ENCODE data around the gene POLR3A. TPM values are rescaled to one million over a fixed set of nuclear protein-coding genes. Genes with fewer than 3 reads are reported as not detected.

POLR3A gene
- polyA plus RNA-seq, 1 of the 3 experiments (the other 2 are of a cell fraction) = 10.8 TPM

DNA sequence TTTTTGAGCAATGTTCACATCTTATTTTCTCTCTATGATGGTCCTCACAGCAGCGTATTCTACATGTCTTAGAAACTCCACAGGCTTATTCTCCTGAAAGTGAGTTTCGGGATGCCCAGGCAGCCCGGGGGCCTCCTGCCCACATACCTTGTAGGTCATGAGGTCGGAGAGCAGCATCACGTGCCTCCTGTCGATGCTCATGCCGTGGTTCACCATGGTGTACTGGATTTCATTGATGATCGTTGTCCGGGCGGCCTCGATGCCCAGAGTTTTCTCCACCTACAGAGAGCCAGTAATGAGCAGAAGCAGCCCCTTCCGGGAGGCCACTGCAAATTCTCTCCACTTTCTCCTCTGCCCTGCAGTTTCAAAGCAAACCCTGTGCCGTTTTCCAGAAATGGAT is 48.0 kb downstream of the POLR3A start:
- no peak overlapping the region for H2AFZ ChIP-seq (ENCODE audit: low read depth)
- H4K20me1 ChIP-seq (ENCODE audit: insufficient read depth) = no peaks in the 10 kb centered on the region
- no peaks in the 10 kb centered on the region for H3K79me2 ChIP-seq (ENCODE audit: insufficient read depth)
- no peak for DNase-seq
- no peaks in the 10 kb centered on the region for H3K27me3 ChIP-seq (ENCODE audit: insufficient read depth)
- H3K36me3 ChIP-seq (replicated peaks in 1 of 2; ENCODE audit: control insufficient read depth in 1 of 2, insufficient read depth in 2 of 2, low read length in 1 of 2) = peaks cover 75 to 81% of the 10 kb centered on the region in 2 experiments
- no peak overlapping the region for H3K27ac ChIP-seq (ENCODE audit: low read depth in 2 of 2, low read length in 1 of 2)
- H3F3A ChIP-seq (replicated peaks; ENCODE audit: insufficient read depth) = peaks cover 27% of the 10 kb centered on the region
- no peak overlapping the region for H3K9ac ChIP-seq
- CTCF ChIA-PET = no interaction called here
- H3K9me2 ChIP-seq = no peaks in the 10 kb centered on the region
- no peak overlapping the region for H3K4me3 ChIP-seq (ENCODE audit: low read depth in 2 of 2, low read length in 1 of 2)
- H3K4me2 ChIP-seq = no peak overlapping the region
- 98% methylated on average over 13 of the region's 13 CpGs for WGBS (ENCODE audit: low lambda C conversion rate)
- POLR2A ChIA-PET = no interaction called here
- TF ChIP-seq, protein P1, sequence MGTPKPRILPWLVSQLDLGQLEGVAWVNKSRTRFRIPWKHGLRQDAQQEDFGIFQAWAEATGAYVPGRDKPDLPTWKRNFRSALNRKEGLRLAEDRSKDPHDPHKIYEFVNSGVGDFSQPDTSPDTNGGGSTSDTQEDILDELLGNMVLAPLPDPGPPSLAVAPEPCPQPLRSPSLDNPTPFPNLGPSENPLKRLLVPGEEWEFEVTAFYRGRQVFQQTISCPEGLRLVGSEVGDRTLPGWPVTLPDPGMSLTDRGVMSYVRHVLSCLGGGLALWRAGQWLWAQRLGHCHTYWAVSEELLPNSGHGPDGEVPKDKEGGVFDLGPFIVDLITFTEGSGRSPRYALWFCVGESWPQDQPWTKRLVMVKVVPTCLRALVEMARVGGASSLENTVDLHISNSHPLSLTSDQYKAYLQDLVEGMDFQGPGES (IDR thresholded peaks at IDR 0.05; ENCODE audit: low read depth, low read length) = no peak
- no peak for TF ChIP-seq TEAD4 (IDR thresholded peaks at IDR 0.05; ENCODE audit: borderline replicate concordance, insufficient read depth)
- no peak for TF ChIP-seq TAF1 (IDR thresholded peaks at IDR 0.05; ENCODE audit: borderline replicate concordance, low read depth, low read length)
- TF ChIP-seq POLR2AphosphoS5 (IDR thresholded peaks at IDR 0.05; ENCODE audit: low read depth, low read length) = no peak
- no peak for TF ChIP-seq RAD21 (IDR thresholded peaks at IDR 0.05; ENCODE audit: low read length)
- no peak for TF ChIP-seq FOSL2 (IDR thresholded peaks at IDR 0.05; ENCODE audit: borderline replicate concordance, low read depth)
- H3K4me1 ChIP-seq (ENCODE audit: control insufficient read depth in 1 of 2, insufficient read depth in 2 of 2, low read depth in 1 of 2, low read length in 1 of 2) = peaks cover 19 to 28% of the 10 kb centered on the region in 2 experiments; a peak in 3 of 4 replicates
- H3K9me3 ChIP-seq = no peaks in the 10 kb centered on the region

DNA sequence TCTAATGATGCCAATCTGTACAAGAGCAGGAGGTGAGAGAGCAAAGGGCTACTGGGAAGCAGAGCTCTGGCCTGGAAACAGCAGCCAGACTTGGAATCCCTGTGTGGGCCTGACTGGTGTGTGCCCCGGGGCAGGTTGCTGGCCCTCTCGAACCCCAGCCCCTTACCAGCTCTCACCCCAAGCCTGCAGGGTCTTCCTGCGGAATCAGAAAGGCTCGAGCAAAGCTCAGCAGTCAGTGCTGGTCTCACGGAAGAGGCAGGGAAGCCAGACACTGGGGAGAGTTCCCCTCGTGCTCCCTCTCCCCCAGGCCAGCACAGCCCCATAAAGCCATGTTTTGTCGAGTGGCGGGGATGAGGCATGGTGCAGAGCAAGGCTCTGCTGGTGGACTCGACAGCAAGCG is 50.1 kb downstream of the POLR3A start:
- Histone ChIP-seq H4K20me1 (ENCODE audit: insufficient read depth) (no peaks in the 10 kb centered on the region), H3K9ac (no peak overlapping the region), H3K4me3 (ENCODE audit: low read depth in 2 of 2, low read length in 1 of 2) (no peak overlapping the region), H3F3A (replicated peaks; ENCODE audit: insufficient read depth) (peaks cover 17% of the 10 kb centered on the region), H3K36me3 (replicated peaks in 1 of 2; ENCODE audit: control insufficient read depth in 1 of 2, insufficient read depth in 2 of 2, low read length in 1 of 2) (peaks cover 60 to 72% of the 10 kb centered on the region in 2 experiments), H3K27ac (ENCODE audit: low read depth in 2 of 2, low read length in 1 of 2) (no peak overlapping the region), H2AFZ (ENCODE audit: low read depth) (no peak overlapping the region), H3K4me2 (no peak overlapping the region), H3K9me2 (no peaks in the 10 kb centered on the region), H3K27me3 (ENCODE audit: insufficient read depth) (no peaks in the 10 kb centered on the region), H3K9me3 (no peaks in the 10 kb centered on the region), H3K4me1 (ENCODE audit: control insufficient read depth in 1 of 2, insufficient read depth in 2 of 2, low read depth in 1 of 2, low read length in 1 of 2) (peaks cover 11 to 18% of the 10 kb centered on the region in 2 experiments; a peak in 3 of 4 replicates), H3K79me2 (ENCODE audit: insufficient read depth) (no peaks in the 10 kb centered on the region)
- no peak for DNase-seq
- CTCF ChIA-PET = no interaction called here
- WGBS (ENCODE audit: low lambda C conversion rate) = 73% methylated on average over 2 of the region's 10 CpGs
- POLR2A ChIA-PET = no interaction called here
- TF ChIP-seq YY1 (IDR thresholded peaks at IDR 0.05; ENCODE audit: low read depth) = no peak
- TF ChIP-seq ELF1 (IDR thresholded peaks at IDR 0.05) = no peak

DNA sequence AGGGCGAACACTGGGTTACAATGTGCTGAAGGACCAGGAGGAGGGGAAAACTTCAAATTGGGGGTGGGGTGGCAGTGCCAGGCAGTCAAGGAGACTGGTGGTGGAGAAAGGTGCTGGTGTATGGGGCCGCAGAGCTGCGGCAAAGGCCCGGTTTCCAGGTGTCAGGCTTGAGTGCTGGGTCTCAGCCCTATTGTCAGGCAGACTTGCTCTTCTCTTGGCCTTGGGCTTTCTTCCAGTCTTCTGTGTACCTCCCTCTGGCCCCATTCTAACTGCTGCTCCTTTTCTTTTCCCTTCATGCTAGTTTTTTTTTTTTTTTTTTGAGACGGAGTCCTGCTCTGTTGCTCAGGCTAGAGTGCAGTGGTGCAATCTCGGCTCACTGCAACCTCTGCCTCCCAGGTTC is 51.0 kb downstream of the POLR3A start:
- Histone ChIP-seq H3K9me3 (no peaks in the 10 kb centered on the region), H3K27ac (ENCODE audit: low read depth in 2 of 2, low read length in 1 of 2) (no peak overlapping the region), H3F3A (replicated peaks; ENCODE audit: insufficient read depth) (peaks cover 9% of the 10 kb centered on the region), H2AFZ (ENCODE audit: low read depth) (no peak overlapping the region), H3K9me2 (no peaks in the 10 kb centered on the region), H3K36me3 (replicated peaks in 1 of 2; ENCODE audit: control insufficient read depth in 1 of 2, insufficient read depth in 2 of 2, low read length in 1 of 2) (peaks cover 60 to 71% of the 10 kb centered on the region in 2 experiments), H3K4me1 (ENCODE audit: control insufficient read depth in 1 of 2, insufficient read depth in 2 of 2, low read depth in 1 of 2, low read length in 1 of 2) (peaks cover 5 to 9% of the 10 kb centered on the region in 2 experiments; a peak in 3 of 4 replicates), H3K4me2 (no peak overlapping the region), H4K20me1 (ENCODE audit: insufficient read depth) (no peaks in the 10 kb centered on the region), H3K79me2 (ENCODE audit: insufficient read depth) (no peaks in the 10 kb centered on the region), H3K4me3 (ENCODE audit: low read depth in 2 of 2, low read length in 1 of 2) (no peak overlapping the region), H3K27me3 (ENCODE audit: insufficient read depth) (no peaks in the 10 kb centered on the region), H3K9ac (no peak overlapping the region)
- TF ChIP-seq CHD2 (IDR thresholded peaks at IDR 0.05; ENCODE audit: low read length, partially characterized antibody) (no peak), FOXM1 (IDR thresholded peaks at IDR 0.05; ENCODE audit: low read depth) (no peak), GABPA (IDR thresholded peaks at IDR 0.05; ENCODE audit: low read depth) (no peak), FOSL2 (IDR thresholded peaks at IDR 0.05; ENCODE audit: borderline replicate concordance, low read depth) (no peak), EP300 (IDR thresholded peaks at IDR 0.05; ENCODE audit: borderline replicate concordance in 1 of 2, low read depth in 1 of 2, low read length in 1 of 2) (no peak), TAF1 (IDR thresholded peaks at IDR 0.05; ENCODE audit: borderline replicate concordance, low read depth, low read length) (no peak), FOXJ3 (CRISPR knock-in tag; IDR thresholded peaks at IDR 0.05) (no peak)
- POLR2A ChIA-PET = no interaction called here
- CTCF ChIA-PET = no interaction called here
- no peak for DNase-seq
- WGBS (ENCODE audit: low lambda C conversion rate) = 96% methylated on average over 5 of the region's 6 CpGs

All from SK-N-SH (cell line).